Measurements from ENCODE around the gene TPT1. TPM values are rescaled to one million over a fixed set of nuclear protein-coding genes. Genes with fewer than 3 reads are reported as not detected.
"Not testable (repeated sequence)": the region's sequence is repeated elsewhere in the genome, so short reads cannot be mapped to it uniquely, and the experiment has no call there.

TPT1 gene
- total and polyA plus RNA-seq, 2 experiments from 2014 or later: 843 to 1,761 TPM

- no peak overlapping the region for H3K27ac ChIP-seq
- no peaks in the 10 kb centered on the region for H3K27me3 ChIP-seq
- H3K4me3 ChIP-seq: no peak overlapping the region
- TF ChIP-seq, protein P1, sequence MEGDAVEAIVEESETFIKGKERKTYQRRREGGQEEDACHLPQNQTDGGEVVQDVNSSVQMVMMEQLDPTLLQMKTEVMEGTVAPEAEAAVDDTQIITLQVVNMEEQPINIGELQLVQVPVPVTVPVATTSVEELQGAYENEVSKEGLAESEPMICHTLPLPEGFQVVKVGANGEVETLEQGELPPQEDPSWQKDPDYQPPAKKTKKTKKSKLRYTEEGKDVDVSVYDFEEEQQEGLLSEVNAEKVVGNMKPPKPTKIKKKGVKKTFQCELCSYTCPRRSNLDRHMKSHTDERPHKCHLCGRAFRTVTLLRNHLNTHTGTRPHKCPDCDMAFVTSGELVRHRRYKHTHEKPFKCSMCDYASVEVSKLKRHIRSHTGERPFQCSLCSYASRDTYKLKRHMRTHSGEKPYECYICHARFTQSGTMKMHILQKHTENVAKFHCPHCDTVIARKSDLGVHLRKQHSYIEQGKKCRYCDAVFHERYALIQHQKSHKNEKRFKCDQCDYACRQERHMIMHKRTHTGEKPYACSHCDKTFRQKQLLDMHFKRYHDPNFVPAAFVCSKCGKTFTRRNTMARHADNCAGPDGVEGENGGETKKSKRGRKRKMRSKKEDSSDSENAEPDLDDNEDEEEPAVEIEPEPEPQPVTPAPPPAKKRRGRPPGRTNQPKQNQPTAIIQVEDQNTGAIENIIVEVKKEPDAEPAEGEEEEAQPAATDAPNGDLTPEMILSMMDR (IDR thresholded peaks at IDR 0.05; ENCODE audit: low read depth, low read length): no peak
- DNase-seq (ENCODE audit: low read depth in 1 of 2, low spot score in 1 of 2): no peak
- no peaks in the 10 kb centered on the region for H3K9me3 ChIP-seq (ENCODE audit: low read depth)
- H3K36me3 ChIP-seq: peaks cover 3% of the 10 kb centered on the region
- H3K4me1 ChIP-seq (ENCODE audit: low read depth): no peaks in the 10 kb centered on the region
These were observed 43.6 kb upstream of the TPT1 start for GRCh38 chr13:45384474-45385174.

- H3K36me3 ChIP-seq; H3K4me3 ChIP-seq; H3K4me1 ChIP-seq (ENCODE audit: low read depth); H3K27ac ChIP-seq; H3K27me3 ChIP-seq; DNase-seq (ENCODE audit: low read depth in 1 of 2, low spot score in 1 of 2); H3K9me3 ChIP-seq (ENCODE audit: low read depth): not testable (repeated sequence)
These were observed 41.8 kb upstream of the TPT1 start for GRCh38 chr13:45382739-45383138.

GRCh38 chr13:45381196-45381595 lies 40.2 kb upstream of the TPT1 start:
- Histone ChIP-seq H3K27ac (no peak overlapping the region), H3K36me3 (no peaks in the 10 kb centered on the region), H3K4me1 (ENCODE audit: low read depth) (no peaks in the 10 kb centered on the region), H3K9me3 (ENCODE audit: low read depth) (no peaks in the 10 kb centered on the region), H3K27me3 (no peaks in the 10 kb centered on the region), H3K4me3 (no peak overlapping the region)
- TF ChIP-seq, protein P1 (IDR thresholded peaks at IDR 0.05; ENCODE audit: low read depth, low read length): no peak
- DNase-seq (ENCODE audit: low read depth in 1 of 2, low spot score in 1 of 2): no peak

- H3K27me3 ChIP-seq; H3K4me3 ChIP-seq; H3K4me1 ChIP-seq (ENCODE audit: low read depth); H3K36me3 ChIP-seq; H3K9me3 ChIP-seq (ENCODE audit: low read depth); DNase-seq (ENCODE audit: low read depth in 1 of 2, low spot score in 1 of 2); H3K27ac ChIP-seq: not testable (repeated sequence)
These were observed 39.7 kb upstream of the TPT1 start for GRCh38 chr13:45380708-45381107.

DNA sequence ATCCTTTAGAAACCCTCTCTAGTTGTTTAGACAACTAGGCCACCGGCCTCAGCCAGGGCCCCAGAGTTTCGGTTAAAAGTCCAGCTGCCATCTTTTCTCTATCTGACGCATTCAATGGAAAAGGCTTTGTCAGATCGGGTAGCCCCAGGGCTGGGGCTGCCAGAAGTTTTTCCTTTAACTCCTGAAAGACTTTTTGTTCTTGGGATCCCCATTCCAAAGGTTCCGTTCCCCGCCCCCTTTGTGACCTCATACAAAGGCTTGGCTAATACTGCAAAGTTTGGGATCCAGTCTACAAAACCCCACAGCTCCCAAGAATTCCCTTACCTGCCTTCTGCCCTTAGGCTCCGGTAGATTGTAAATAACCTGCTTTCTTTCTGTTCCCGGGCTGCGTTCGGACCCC lies 38.5 kb upstream of the TPT1 start:
- not testable (repeated sequence) for H3K4me3 ChIP-seq; H3K36me3 ChIP-seq; H3K4me1 ChIP-seq (ENCODE audit: low read depth); DNase-seq (ENCODE audit: low read depth in 1 of 2, low spot score in 1 of 2); H3K27me3 ChIP-seq; H3K27ac ChIP-seq; H3K9me3 ChIP-seq (ENCODE audit: low read depth)

DNA sequence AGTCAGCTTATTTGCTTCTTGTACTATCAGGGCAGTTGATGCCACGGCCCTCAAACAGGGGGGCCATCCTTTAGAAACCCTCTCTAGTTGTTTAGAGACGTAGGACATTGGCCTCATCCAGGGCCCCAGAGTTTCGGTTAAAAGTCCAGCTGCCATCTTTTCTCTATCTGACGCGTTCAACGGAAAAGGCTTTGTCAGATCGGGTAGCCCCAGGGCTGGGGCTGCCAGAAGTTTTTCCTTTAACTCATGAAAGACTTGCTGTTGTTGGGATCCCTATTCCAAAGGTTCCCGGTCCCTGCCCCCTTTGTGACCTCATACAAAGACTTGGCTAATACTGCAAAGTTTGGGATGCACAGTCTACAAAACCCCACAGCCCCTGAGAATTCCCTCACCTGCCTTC lies 37.8 kb upstream of the TPT1 start:
- not testable (repeated sequence) for H3K4me3 ChIP-seq; H3K9me3 ChIP-seq (ENCODE audit: low read depth); H3K27me3 ChIP-seq; H3K27ac ChIP-seq; DNase-seq (ENCODE audit: low read depth in 1 of 2, low spot score in 1 of 2); H3K36me3 ChIP-seq; H3K4me1 ChIP-seq (ENCODE audit: low read depth)

DNA sequence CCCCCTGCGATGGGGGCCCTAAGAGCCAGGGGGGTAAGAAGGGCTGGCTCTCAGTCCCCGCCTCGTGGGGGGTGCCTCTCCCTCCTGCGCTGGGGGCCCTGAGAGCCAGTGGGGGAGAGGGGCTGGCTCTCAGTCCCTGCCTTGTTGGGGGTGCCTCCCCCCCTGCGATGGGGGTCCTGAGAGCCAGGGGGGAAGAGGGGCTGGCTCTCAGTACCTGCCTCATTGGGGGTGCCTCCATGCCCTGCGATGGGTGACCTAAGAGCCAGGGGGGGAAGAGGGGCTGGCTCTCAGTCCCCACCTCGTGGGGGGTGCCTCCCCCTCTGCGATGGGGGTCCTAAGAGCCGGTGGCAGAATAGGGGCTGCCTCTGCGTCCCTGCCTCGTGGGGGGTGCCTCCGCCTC lies 36.3 kb upstream of the TPT1 start:
- not testable (repeated sequence) for H3K9me3 ChIP-seq (ENCODE audit: low read depth); DNase-seq (ENCODE audit: low read depth in 1 of 2, low spot score in 1 of 2); H3K27ac ChIP-seq; H3K27me3 ChIP-seq; H3K4me1 ChIP-seq (ENCODE audit: low read depth); H3K36me3 ChIP-seq; H3K4me3 ChIP-seq

DNA sequence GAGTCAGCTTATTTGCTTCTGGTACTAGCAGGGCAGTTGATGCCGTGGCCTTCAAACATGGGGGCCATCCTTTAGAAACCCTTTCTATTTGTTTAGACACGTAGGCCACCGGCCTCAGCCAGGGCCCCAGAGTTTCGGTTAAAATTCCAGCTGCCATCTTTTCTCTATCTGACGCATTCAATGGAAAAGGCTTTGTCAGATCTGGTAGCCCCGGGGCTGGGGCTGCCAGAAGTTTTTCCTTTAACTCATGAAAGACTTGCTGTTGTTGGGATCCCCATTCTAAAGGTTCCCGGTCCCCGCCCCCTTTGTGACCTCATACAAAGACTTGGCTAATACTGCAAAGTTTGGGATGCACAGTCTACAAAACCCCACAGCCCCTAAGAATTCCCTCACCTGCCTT lies 35.7 kb upstream of the TPT1 start:
- not testable (repeated sequence) for H3K4me3 ChIP-seq; H3K9me3 ChIP-seq (ENCODE audit: low read depth); DNase-seq (ENCODE audit: low read depth in 1 of 2, low spot score in 1 of 2); H3K27ac ChIP-seq; H3K27me3 ChIP-seq; H3K4me1 ChIP-seq (ENCODE audit: low read depth); H3K36me3 ChIP-seq

DNA sequence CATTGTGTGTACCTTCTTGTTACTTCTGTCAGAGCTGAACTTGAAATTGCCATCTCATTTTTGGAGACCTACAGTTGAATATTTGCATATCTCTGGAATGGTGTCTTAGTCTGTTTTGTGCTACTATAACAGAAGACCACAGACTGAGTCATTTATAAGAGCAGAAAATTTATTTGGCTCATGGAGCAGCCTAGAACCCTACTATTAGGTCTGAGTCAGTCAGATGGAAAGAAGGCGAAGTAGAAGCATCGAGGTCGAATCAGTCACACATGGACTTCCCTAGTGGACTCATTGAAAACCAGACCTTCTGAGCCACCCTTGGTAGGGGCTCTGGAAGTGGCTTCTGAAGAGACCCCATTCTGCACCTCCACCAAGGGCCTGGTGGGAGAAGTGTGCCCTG lies 33.9 kb upstream of the TPT1 start:
- H3K36me3 ChIP-seq: no peaks in the 10 kb centered on the region
- no peaks in the 10 kb centered on the region for H3K4me1 ChIP-seq (ENCODE audit: low read depth)
- no peak for DNase-seq (ENCODE audit: low read depth in 1 of 2, low spot score in 1 of 2)

More for the DNA sequence above, 33.9 kb upstream of the TPT1 start:
- Histone ChIP-seq H3K27ac (no peak overlapping the region), H3K27me3 (no peaks in the 10 kb centered on the region), H3K4me3 (no peak overlapping the region), H3K9me3 (ENCODE audit: low read depth) (no peaks in the 10 kb centered on the region)
- TF ChIP-seq, protein P1 (IDR thresholded peaks at IDR 0.05; ENCODE audit: low read depth, low read length): no peak

All from cardiac muscle cell (in vitro differentiated cells and primary cell).